Activated CD4-positive, CD25-positive, alpha-beta regulatory T cell treated with anti-CD3 and anti-CD28 coated beads, Interleukin-2, amount 50 U/mL, for 16 hours (primary cell): Measurements from ENCODE around the gene NFIL3.

Experiments
- DNase-seq: peaks from one replicate; pipeline ENCODE4 v3.0.0-alpha.2; 2020; ENCODE audit warnings: low read depth, low spot score

The NFIL3 gene

DNA sequence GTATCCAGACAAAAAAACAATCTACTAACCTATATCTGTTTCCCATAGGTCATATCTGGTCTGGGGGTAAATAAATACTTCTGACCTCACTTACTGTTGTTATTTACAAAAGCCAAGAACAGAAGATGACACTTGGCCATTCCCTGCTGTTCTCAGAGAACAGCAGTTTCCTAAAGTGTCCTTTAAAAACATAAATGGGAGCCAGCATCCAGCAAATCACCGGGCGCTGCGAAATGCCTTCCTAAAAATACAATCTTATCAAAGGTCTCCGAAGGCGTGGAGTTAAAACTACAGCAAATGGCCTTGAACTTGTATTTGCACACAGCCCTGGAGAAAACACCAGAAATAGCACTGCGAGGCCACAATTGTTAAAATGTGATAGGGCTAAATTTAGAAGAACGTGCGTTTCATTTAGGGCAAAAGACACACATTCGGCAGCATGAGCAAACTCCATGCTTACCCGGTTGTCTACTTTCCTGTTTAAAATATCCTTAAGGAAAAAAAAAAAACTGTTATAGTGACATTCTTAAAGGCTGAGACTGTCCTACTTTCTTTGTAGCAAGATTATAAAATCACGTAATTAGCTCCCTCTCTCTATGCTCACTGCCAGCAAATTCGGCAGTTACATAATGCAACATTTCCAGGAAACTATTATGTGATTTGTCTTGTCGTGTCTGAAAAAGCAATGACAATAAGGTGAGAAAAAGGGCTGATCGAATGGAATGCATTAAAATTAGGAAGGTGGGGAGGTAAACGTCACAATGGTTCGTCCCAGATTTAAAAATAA, 1.5 kb downstream of the NFIL3 start:
- DNase-seq: no peak

DNA sequence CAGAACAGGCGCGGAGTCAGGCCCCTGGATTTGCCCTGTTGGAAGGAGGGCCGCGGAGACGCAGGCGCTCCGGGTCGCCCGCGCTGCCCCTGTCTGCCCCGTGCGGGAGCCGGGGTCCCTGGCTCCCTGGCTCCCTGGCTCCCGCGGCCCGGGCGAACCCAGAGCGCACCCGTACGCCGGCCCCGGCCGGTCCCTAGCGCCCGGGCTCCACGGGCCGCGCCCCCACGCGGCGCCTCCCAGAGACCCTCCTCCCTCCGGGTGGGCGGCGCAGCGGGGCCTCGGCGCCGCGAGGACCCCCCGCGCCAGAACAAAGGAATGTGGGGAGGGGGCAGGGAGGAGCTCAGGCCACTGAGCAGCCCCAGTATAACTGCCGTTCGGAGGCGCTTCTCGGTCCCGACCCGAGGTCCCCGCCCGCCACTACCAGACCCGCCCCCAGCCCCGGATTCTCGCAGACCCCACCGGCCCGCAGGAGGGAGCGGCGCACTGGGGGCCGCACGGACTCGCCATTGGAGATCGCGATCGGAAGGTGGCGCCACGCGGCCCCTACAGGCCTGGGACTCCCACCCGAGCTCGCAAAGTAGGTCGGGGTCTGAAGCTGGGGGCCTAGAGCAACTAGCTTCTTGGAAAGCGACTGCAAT, 2.4 kb downstream of the NFIL3 start:
- no peak for DNase-seq

- DNase-seq: no peak
Measured at GRCh38 chr9:91420501-91421127, 3.0 kb downstream of the NFIL3 start.

- DNase-seq: no peak
Measured at GRCh38 chr9:91419222-91420191, 4.1 kb downstream of the NFIL3 start.

GRCh38 chr9:91418215-91418610, 5.4 kb downstream of the NFIL3 start:
- no peak for DNase-seq

DNA sequence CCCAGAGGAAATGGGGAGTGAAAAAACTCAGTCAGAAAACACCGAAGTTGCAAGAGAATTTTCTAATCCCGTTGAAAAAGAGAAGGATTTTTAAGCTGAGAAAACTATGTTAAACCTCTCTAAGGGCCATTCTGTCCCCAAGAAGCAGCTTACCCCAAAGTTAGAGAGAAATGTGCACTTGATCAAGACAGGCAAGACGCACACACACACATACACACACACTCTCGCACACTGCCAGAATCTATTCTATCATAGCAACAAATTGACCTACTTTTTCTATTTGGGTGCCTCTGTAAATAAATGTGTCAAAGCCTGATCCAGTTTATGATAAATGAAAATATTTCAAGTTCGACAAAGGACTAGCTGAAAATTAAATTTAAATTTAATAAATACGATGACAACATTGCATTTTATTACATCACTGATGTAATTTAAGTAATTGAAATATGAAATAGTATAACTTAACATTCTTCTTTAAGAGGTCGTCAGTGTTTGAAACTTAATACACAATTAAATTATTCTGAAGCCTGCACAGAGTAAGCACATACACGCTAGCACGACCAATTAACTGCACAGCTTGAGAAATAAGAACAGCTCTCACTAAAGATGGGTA, 5.9 kb downstream of the NFIL3 start:
- DNase-seq: no peak

GRCh38 chr9:91416096-91416712, 7.4 kb downstream of the NFIL3 start:
- DNase-seq: no peak

DNA sequence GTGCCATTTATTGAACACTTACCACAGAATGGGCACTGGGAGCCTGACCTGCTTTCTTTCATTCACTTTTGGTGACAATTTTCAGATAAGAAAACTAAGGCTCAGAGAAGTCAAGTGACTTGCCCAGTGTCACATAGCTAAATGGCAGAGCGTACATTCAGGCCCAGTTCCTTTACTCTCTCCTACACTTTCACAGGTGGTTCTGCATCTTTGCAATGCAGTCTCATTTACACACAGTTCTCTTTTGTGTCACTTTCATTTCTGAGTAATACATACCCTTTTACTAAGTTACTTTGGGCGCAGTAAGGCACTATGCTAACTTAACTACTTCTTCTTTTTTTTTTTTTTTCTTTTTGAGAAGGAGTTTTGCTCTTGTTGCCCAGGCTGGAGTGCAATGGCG, 8.3 kb downstream of the NFIL3 start:
- no peak for DNase-seq

DNA sequence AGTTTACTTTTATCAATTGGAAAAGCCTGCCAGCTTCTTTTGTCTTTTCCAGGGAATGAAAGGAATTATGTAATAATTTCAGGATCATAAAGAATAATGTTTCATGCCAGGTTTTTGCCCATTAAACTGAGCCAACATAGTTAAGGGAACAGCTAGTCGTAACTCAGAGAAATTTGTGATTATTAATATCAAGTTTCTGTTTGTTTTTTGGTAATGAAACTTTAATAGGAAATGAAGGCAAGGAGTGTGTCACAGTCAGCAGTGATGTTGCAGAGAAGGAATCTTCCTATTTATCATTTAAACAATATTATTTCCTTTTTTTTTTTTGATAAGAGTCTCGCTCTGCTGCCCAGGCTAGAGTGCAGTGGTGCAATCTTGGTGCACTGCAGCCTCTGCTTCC, 10.7 kb downstream of the NFIL3 start:
- no peak for DNase-seq

DNA sequence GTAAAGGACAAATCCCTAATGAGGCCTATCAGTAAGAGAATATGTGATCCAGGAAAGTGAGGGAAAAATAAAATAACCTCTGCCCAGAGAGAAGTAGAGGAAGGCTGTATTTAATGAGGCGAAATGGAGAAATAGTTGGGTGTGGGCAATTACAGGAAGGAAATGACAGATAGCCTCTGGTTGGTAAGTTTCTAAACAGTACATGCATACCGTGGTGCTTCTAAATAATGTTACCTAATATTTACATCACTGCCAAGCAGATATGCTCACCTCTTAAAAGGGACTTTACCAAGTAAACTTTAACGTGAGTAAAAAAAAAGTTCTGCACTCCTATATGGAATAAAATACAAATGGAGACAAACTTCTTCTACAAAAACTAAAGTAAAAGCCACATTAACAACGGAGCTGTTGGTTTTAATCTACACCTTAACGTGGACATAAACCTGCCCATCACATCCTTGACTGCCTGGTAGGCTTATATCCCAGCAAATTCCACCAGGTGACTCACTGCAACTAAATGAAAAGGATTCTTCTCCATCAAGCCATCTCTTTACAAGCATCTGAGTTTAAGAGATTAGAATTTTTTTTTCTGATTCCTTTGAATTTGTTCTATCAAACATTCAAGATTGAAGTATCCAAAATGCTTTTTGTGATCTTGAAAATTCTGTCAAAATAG, 12.4 kb downstream of the NFIL3 start:
- DNase-seq: no peak

- no peak for DNase-seq
Measured at GRCh38 chr9:91410161-91410560, 13.5 kb downstream of the NFIL3 start.

- DNase-seq: no peak
Measured at GRCh38 chr9:91408475-91408874, 15.2 kb downstream of the NFIL3 start.

DNA sequence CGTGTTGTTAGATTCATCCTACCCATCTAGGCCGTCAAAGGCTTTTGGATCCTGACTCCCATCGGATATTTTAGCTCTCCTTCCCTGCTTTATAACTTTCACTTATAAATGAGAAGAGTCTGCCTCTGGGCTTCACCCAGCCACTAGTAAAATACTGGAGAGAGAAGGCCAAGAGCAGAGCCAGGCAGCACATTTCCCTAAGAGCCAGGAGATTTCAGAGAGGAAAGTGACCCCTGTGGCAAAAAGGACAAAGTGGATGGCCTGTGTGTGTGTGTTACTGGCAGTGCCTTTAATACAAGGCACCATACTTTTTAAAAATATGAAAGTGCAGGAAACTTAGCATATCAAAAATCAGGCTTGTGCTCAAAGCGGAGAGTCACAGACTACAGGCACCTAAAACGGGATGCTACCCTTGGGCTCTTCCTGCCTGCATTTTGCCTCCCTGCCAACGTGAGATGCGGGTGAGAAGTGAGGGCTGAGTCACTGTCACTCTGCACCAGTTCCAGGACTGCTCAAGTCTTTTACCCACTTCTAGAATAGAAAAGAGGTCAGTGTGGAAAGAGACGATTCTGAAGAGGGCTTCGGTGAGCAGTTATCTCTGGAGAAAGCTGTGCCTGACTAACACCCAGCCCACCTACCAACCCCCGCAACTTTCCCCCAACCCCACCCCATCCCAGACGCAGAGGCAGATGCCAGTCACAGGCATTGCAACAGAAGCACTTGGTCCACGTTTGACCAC, 15.9 kb downstream of the NFIL3 start:
- no peak for DNase-seq

- no peak for DNase-seq
Measured at GRCh38 chr9:91405343-91406077, 18.1 kb downstream of the NFIL3 start.

DNA sequence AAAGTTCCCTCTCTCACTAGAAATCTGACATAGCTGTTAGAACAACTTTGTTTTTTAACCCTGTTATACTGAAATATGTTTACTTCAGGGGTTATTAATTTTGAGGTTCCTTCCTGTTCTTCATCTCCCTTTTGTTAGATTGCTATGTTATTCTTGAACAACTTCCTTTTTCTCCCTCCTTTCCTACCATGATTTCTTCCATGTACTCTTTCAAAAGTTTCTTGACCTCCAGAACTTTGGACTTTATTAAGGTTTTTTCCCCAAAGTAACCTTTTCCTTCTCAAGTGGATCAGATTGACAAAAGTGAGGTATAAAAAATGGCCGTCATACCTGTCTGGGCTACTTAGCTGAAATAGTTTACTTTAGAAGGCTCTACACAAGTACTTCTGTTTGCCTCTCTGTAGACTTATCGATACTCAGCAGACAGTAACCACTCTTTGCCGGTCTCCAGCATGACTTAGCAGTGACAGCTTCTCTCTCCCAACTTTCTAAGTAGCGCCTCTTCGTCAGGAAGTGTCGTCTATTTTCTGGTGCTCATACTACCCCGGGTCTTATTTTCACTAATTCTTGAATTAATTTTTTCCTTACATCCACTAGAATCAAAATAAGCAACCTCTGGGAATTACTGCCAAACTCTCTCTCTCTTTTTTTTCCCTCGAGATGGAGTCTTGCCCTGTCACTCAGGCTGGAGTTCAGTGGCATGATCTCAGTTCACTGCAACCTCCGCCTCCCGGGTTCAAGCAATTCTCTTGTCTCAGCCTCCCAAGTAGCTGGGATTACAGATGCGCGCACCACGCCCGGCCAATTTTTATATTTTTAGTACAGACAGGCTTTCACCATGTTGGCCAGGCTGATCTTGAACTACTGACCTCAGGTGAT, 19.7 kb downstream of the NFIL3 start:
- no peak for DNase-seq

DNA sequence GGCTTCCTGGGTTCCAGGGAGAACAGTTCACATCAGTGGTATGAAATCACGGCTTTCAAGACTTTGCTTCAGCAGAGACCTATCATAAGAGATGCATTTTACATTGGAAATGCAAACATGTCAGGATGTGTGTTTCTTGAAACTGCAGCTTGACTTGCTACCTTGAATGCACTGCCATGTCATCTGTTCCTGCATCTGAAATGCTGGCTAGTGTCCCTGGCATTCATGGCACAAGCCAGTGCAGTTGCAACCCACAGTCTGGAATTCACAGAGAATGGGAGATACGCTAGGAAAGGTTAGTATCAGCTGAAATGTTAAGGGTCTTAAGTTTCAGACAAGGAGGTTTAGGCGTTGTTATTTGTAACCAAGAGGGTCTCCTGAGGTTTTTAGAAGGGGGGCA, 24.7 kb downstream of the NFIL3 start:
- no peak for DNase-seq

DNA sequence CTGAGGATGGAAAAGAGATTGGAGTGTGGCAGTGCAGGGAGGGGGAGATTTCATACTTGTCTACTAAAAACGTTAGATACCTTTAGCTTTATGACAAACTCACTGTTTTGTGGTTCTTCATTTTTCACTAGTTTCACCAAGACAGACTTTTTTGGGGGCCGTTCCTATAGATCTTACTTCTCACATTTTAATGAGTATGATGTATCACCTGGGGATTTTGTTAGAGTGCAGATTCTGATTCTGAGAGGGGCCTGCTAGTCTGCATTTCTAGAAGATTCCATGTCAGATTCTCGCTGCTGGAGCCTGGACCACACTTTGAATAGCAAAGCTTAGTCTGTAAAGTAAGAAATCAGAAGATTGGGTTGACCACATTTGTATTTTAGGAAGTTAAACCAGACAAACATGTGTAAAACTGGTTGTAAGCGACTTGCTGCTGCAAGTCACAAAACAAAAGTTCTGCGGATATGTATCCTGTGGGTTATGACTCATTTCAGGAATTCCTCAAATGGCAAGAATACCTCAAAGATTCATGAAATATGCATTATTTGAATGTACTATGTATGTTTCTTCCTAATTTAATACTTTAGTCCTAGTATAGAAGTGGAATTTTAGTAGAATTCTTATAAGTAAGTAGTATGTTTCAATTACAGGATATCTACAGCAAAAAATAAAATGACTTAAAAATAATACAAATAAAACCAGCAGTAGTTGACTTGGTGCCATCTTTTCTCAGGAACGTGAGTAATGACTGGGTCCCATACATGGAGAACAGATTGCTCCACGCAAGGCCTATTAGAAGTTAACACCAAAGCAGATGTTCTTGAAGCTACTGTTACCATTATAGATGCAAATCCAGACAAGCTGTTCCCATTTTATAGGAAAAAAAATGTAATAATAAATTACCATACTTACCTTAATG, 27.8 kb downstream of the NFIL3 start:
- no peak for DNase-seq
